Upper lobe of left lung (tissue), 4 donors: ENCODE measurements around the gene SPDYA.

Experiments used
- CTCF ChIP-seq, 6 experiments: fragments of 450-650 bp in 4 of 6; fragments of 200-600 bp in 2 of 6; sonication (generic) in 2 of 6; IDR thresholded peaks; one replicate each; pipeline ENCODE4 v1.5.1; 2016 to 2019; ENCODE audit warnings: antibody characterized with exemption in 6 of 6
- POLR2A ChIP-seq, 4 donors: fragments of 450-650 bp; IDR thresholded peaks; one replicate each; pipeline ENCODE4 v1.5.1; 2016 to 2017; ENCODE audit warnings: antibody characterized with exemption in 4 of 4, mild to moderate bottlenecking in 2 of 4
- POLR2AphosphoS5 ChIP-seq, 2 donors: sonication (generic); formaldehyde crosslinking; IDR thresholded peaks; one replicate each; pipeline ENCODE4 v1.5.1; 2017; ENCODE audit warnings: antibody characterized with exemption in 2 of 2

GRCh38 chr2:28898048-28898447, 87.4 kb downstream of the SPDYA start:
- TF ChIP-seq CTCF (IDR thresholded peaks at IDR 0.05), result no peak
- TF ChIP-seq POLR2A (IDR thresholded peaks at IDR 0.05), result no peak
- TF ChIP-seq POLR2AphosphoS5 (IDR thresholded peaks at IDR 0.05), result no peak
